Karpas-422 (cell line): ENCODE measurements around the gene CYP27B1. TPM values are rescaled to one million over a fixed set of nuclear protein-coding genes. Genes with fewer than 3 reads are reported as not detected.
A peak's percentile ranks its signal among the peaks of the same experiment; 100 is the strongest.
"Not testable (repeated sequence)": the region's sequence is repeated elsewhere in the genome, so short reads cannot be mapped to it uniquely, and the experiment has no call there.

Source experiments
- DNase-seq: peaks from one replicate; pipeline ENCODE4 v3.0.0-alpha.2; 2015
- H2AFZ ChIP-seq: fragments of 200-600 bp; sonication (generic); 2 replicates; pipeline ENCODE4 v1.6.1; 2014; ENCODE audit warnings: antibody characterized with exemption, low read length, mixed read lengths
- H3K27ac ChIP-seq: fragments of 200-600 bp; sonication (generic); 2 replicates; pipeline ENCODE4 v1.5.1; 2014; ENCODE audit warnings: mild to moderate bottlenecking, low read length, moderate library complexity
- H3K27me3 ChIP-seq: fragments of 200-600 bp; sonication (generic); 2 replicates; pipeline ENCODE4 v1.6.1; 2014; ENCODE audit warnings: low read length, mixed read lengths
- H3K36me3 ChIP-seq: fragments of 200-600 bp; sonication (generic); 2 replicates; pipeline ENCODE4 v1.6.1; 2014; ENCODE audit warnings: low read length, mixed read lengths; ENCODE audit not compliant: insufficient read depth
- H3K4me1 ChIP-seq: fragments of 200-600 bp; sonication (generic); 2 replicates; pipeline ENCODE4 v1.6.1; 2014; ENCODE audit warnings: mild to moderate bottlenecking, low read length, mixed read lengths
- H3K4me2 ChIP-seq: fragments of 200-600 bp; sonication (generic); 2 replicates; pipeline ENCODE4 v1.6.1; 2014; ENCODE audit warnings: low read length, low read depth, mild to moderate bottlenecking; ENCODE audit not compliant: poor library complexity, severe bottlenecking
- H3K4me3 ChIP-seq: fragments of 200-600 bp; sonication (generic); 2 replicates; pipeline ENCODE4 v1.5.1; 2014; ENCODE audit warnings: mild to moderate bottlenecking, antibody characterized with exemption, low read length, mixed read lengths
- H3K79me2 ChIP-seq: fragments of 200-600 bp; sonication (generic); 2 replicates; pipeline ENCODE4 v1.6.1; 2014; ENCODE audit warnings: mild to moderate bottlenecking, low read length, mixed read lengths
- H3K9ac ChIP-seq: fragments of 200-600 bp; sonication (generic); 2 replicates; pipeline ENCODE4 v1.6.0; 2014; ENCODE audit warnings: low read length
- H3K9me2 ChIP-seq: fragments of 200-600 bp; sonication (generic), shearing (Covaris generic); replicated peaks from 2 replicates; pipeline ENCODE4 v1.6.0; 2014; ENCODE audit warnings: mild to moderate bottlenecking, low read length, moderate library complexity; ENCODE audit not compliant: insufficient read depth
- H3K9me3 ChIP-seq: fragments of 300-700, 200-600 bp; sonication (generic); 2 replicates; pipeline ENCODE4 v1.6.1; 2014; ENCODE audit warnings: low read length, mixed read lengths
- H4K20me1 ChIP-seq: fragments of 200-600 bp; sonication (generic); 2 replicates; pipeline ENCODE4 v1.6.1; 2014; ENCODE audit warnings: mild to moderate bottlenecking, antibody characterized with exemption, low read length, low read depth; ENCODE audit not compliant: insufficient read depth
- total RNA-seq: library from RNA; depleted of rRNA; stranded (reverse); fragments of >200 nt; shearing (Covaris generic); gene quantifications from 2 replicates; pipeline ENCODE4 v1.2.3, GENCODE V29; 2014; ENCODE audit warnings: low replicate concordance

Gene CYP27B1
- total RNA-seq, 1 experiment from 2014 or later: 0.86 TPM

GRCh38 chr12:57718641-57719528, 48.0 kb downstream of the CYP27B1 start:
- DNase-seq: no peak

GRCh38 chr12:57717846-57718640, 48.8 kb downstream of the CYP27B1 start:
- no peak overlapping the region for H3K4me3 ChIP-seq
- peaks cover 28% of the 10 kb centered on the region for H3K36me3 ChIP-seq
- H3K4me1 ChIP-seq: peaks cover 10% of the 10 kb centered on the region
- no peaks in the 10 kb centered on the region for H3K9me2 ChIP-seq
- no peaks in the 10 kb centered on the region for H3K79me2 ChIP-seq
- DNase-seq: no peak
- no peaks in the 10 kb centered on the region for H3K27me3 ChIP-seq
- H3K4me2 ChIP-seq: no peak overlapping the region
- H3K9ac ChIP-seq: no peak overlapping the region
- no peak overlapping the region for H2AFZ ChIP-seq
- no peaks in the 10 kb centered on the region for H4K20me1 ChIP-seq
- no peaks in the 10 kb centered on the region for H3K9me3 ChIP-seq
- no peak overlapping the region for H3K27ac ChIP-seq

More at GRCh38 chr12:57718641-57719528, 48.0 kb downstream of the CYP27B1 start:
- Histone ChIP-seq H2AFZ (no peak overlapping the region), H3K4me3 (no peak overlapping the region), H3K9ac (no peak overlapping the region), H4K20me1 (no peaks in the 10 kb centered on the region), H3K9me2 (no peaks in the 10 kb centered on the region), H3K4me2 (no peak overlapping the region), H3K27ac (no peak overlapping the region), H3K79me2 (no peaks in the 10 kb centered on the region), H3K27me3 (no peaks in the 10 kb centered on the region), H3K9me3 (no peaks in the 10 kb centered on the region), H3K36me3 (peaks cover 28% of the 10 kb centered on the region), H3K4me1 (peaks cover 10% of the 10 kb centered on the region)

DNA sequence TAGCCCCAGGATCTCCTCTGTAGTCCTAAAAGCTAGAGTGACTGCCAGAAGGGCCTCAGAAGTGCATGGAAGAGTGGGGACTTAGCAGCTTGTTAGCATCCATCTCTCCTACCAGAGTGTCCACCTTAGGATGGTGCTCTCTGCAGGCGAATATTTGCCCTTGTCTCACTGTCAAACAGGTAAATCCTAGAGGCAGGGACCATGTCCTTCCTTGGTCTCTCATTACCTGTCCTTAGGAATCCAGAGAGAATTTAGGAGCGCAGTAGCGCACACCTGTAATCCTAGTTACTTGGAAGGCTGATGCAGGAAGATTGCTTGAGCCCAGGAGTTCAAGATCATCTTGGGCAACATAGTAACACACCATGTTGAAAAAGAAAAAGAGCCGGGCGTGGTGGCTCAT, 49.7 kb downstream of the CYP27B1 start:
- H3K9me3 ChIP-seq: no peaks in the 10 kb centered on the region
- no peak overlapping the region for H3K4me3 ChIP-seq
- H2AFZ ChIP-seq: no peak overlapping the region
- H3K27ac ChIP-seq: no peak overlapping the region
- H3K9ac ChIP-seq: no peak overlapping the region
- H3K36me3 ChIP-seq: peaks cover 28% of the 10 kb centered on the region
- H3K79me2 ChIP-seq: no peaks in the 10 kb centered on the region
- no peak overlapping the region for H3K4me2 ChIP-seq
- H3K9me2 ChIP-seq: no peaks in the 10 kb centered on the region
- peaks cover 10% of the 10 kb centered on the region for H3K4me1 ChIP-seq
- no peaks in the 10 kb centered on the region for H4K20me1 ChIP-seq
- H3K27me3 ChIP-seq: no peaks in the 10 kb centered on the region
- no peak for DNase-seq

- Histone ChIP-seq H2AFZ (no peak overlapping the region), H3K4me1 (peaks cover 10% of the 10 kb centered on the region), H3K9me3 (no peaks in the 10 kb centered on the region), H3K79me2 (0 out of 2 replicates have a peak, but pooled peaks cover 2% of the 10 kb centered on the region), H3K4me3 (no peak overlapping the region), H3K9me2 (no peaks in the 10 kb centered on the region), H3K4me2 (no peak overlapping the region), H3K27me3 (no peaks in the 10 kb centered on the region), H3K27ac (no peak overlapping the region), H4K20me1 (no peaks in the 10 kb centered on the region), H3K9ac (no peak overlapping the region), H3K36me3 (peaks cover 32% of the 10 kb centered on the region)
- DNase-seq: no peak
Measured at GRCh38 chr12:57716305-57716704, 50.6 kb downstream of the CYP27B1 start.

GRCh38 chr12:57715786-57716185, 51.1 kb downstream of the CYP27B1 start:
- Histone ChIP-seq H4K20me1 (no peaks in the 10 kb centered on the region), H3K27ac (peak overlapping the region; percentile 65; the same call in 1 of the 2 replicates)

GRCh38 chr12:57715036-57715748, 51.7 kb downstream of the CYP27B1 start:
- H3K4me3 ChIP-seq, H3K4me2 ChIP-seq, H3K9me3 ChIP-seq, H2AFZ ChIP-seq, H3K9ac ChIP-seq, H4K20me1 ChIP-seq, H3K9me2 ChIP-seq, H3K27me3 ChIP-seq, H3K79me2 ChIP-seq: not testable (repeated sequence)
- peaks cover 32% of the 10 kb centered on the region for H3K36me3 ChIP-seq
- peak overlapping the region; percentile 65; the same call in 1 of the 2 replicates for H3K27ac ChIP-seq
- H3K4me1 ChIP-seq: peaks cover 15% of the 10 kb centered on the region
- peak; percentile 68 for DNase-seq

More at GRCh38 chr12:57715786-57716185, 51.1 kb downstream of the CYP27B1 start:
- peaks cover 32% of the 10 kb centered on the region for H3K36me3 ChIP-seq
- no peaks in the 10 kb centered on the region for H3K9me3 ChIP-seq
- no peak overlapping the region for H3K4me3 ChIP-seq
- no peaks in the 10 kb centered on the region for H3K27me3 ChIP-seq
- H3K9me2 ChIP-seq: no peaks in the 10 kb centered on the region
- no peak overlapping the region for H2AFZ ChIP-seq
- DNase-seq: no peak
- H3K4me1 ChIP-seq: peaks cover 10% of the 10 kb centered on the region
- no peak overlapping the region for H3K4me2 ChIP-seq
- H3K79me2 ChIP-seq: 0 out of 2 replicates have a peak, but pooled peaks cover 2% of the 10 kb centered on the region
- no peak overlapping the region for H3K9ac ChIP-seq

- Histone ChIP-seq H3K4me1 (peaks cover 33% of the 10 kb centered on the region), H3K27me3 (no peaks in the 10 kb centered on the region), H3K9me2 (no peaks in the 10 kb centered on the region), H3K9me3 (no peaks in the 10 kb centered on the region), H3K79me2 (0 out of 2 replicates have a peak, but pooled peaks cover 2% of the 10 kb centered on the region), H3K4me2 (no peak overlapping the region), H2AFZ (no peak overlapping the region), H4K20me1 (no peaks in the 10 kb centered on the region), H3K9ac (no peak overlapping the region), H3K36me3 (peaks cover 24% of the 10 kb centered on the region), H3K4me3 (no peak overlapping the region), H3K27ac (no peak overlapping the region)
- DNase-seq: no peak
Measured at GRCh38 chr12:57713209-57713608, 53.7 kb downstream of the CYP27B1 start.
